ENCODE results near the gene MOGAT1.

DNA sequence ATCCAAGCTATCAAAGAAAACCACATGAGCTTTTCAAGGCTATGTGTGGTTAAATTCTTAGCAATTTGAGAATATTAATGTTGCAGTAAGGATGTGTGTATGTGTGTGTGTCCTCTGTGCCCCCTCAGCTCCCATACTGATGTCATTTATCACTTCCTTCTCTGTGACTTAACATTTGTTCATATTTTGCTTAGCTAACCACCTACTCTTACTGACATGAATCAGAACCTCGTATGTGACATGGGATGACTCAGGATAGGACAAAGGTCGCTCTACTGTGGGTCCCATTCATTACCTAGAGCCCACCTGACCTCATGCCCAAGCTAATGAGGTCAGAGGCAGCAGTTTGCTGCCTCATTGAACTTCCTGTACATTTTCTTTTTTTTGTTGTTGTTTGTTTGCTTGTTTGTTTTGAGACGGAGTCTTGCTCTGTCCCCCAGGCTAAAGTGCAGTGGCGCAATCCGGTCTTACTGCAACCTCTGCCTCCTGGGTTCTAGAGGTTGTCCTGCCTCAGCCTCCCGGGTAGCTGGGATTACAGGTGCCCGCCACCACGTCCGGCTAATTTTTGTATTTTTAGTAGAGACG lies 36.3 kb downstream of the MOGAT1 start:
- TF ChIP-seq YY1 (IDR thresholded peaks at IDR 0.05; ENCODE audit: insufficient read depth, insufficient read length) (no peak), SUZ12 (IDR thresholded peaks at IDR 0.05; ENCODE audit: extremely low read depth, insufficient read depth, insufficient read length) (no peak)

All from NT2/D1 (cell line).